Left kidney (tissue), 2 donors: ENCODE results near the gene TEX38. TPM values are rescaled to one million over a fixed set of nuclear protein-coding genes. Genes with fewer than 3 reads are reported as not detected.
"Not testable (repeated sequence)": the region's sequence is repeated elsewhere in the genome, so short reads cannot be mapped to it uniquely, and the experiment has no call there.

Source experiments
- DNase-seq: peaks from one replicate; pipeline ENCODE4 v3.0.0-alpha.2; 2013
- polyA plus RNA-seq: library from polyadenylated mRNA; unstranded; fragments of 120-200 nt; gene quantifications from one replicate; pipeline ENCODE4 v1.2.1, GENCODE V29; 2013; ENCODE audit not compliant: insufficient read length

TEX38 gene
- polyA plus RNA-seq, 1 donor, result 0.62 TPM

GRCh38 chr1:46655848-46656247, 15.8 kb upstream of the TEX38 start:
- DNase-seq, result no peak

GRCh38 chr1:46656643-46657042, 15.0 kb upstream of the TEX38 start:
- DNase-seq, result no peak

- DNase-seq, result no peak
Measured at GRCh38 chr1:46657775-46658174, 13.9 kb upstream of the TEX38 start.

- no peak for DNase-seq
Measured at GRCh38 chr1:46659307-46659870, 12.3 kb upstream of the TEX38 start.

GRCh38 chr1:46660116-46660515, 11.5 kb upstream of the TEX38 start:
- DNase-seq, result not testable (repeated sequence)

GRCh38 chr1:46662919-46663318, 8.7 kb upstream of the TEX38 start:
- not testable (repeated sequence) for DNase-seq

GRCh38 chr1:46665983-46666382, 5.7 kb upstream of the TEX38 start:
- DNase-seq, result no peak

GRCh38 chr1:46667782-46668760, 3.6 kb upstream of the TEX38 start, which contains the start of gene ATPAF1:
Gene ATPAF1, minus strand, starts transcription at chr1:46668364. Its CDS starts 42 bp downstream, at chr1:46668322.
- peak; percentile 49 for DNase-seq

GRCh38 chr1:46670134-46670533, 1.5 kb upstream of the TEX38 start:
- no peak for DNase-seq

- no peak for DNase-seq
Measured at GRCh38 chr1:46672696-46673095, 1.0 kb downstream of the TEX38 start.

GRCh38 chr1:46673749-46674182, 2.1 kb downstream of the TEX38 start:
- DNase-seq, result no peak

- DNase-seq, result no peak
Measured at GRCh38 chr1:46675549-46676314, 4.1 kb downstream of the TEX38 start.

GRCh38 chr1:46676531-46676930, 4.9 kb downstream of the TEX38 start:
- no peak for DNase-seq

GRCh38 chr1:46677339-46677738, 5.7 kb downstream of the TEX38 start:
- no peak for DNase-seq

GRCh38 chr1:46679789-46680573, 8.3 kb downstream of the TEX38 start:
- DNase-seq, result no peak

GRCh38 chr1:46681333-46682034, 9.8 kb downstream of the TEX38 start:
- DNase-seq, result no peak

GRCh38 chr1:46682064-46682463, 10.4 kb downstream of the TEX38 start:
- DNase-seq, result no peak

GRCh38 chr1:46684670-46685069, 13.0 kb downstream of the TEX38 start:
- DNase-seq, result no peak

GRCh38 chr1:46686255-46686654, 14.6 kb downstream of the TEX38 start:
- DNase-seq, result no peak

GRCh38 chr1:46687093-46687659, 15.5 kb downstream of the TEX38 start:
- peak; percentile 46 for DNase-seq
